Lower leg skin (tissue), 3 donors: ENCODE measurements around the gene PROSER2.

Experiments
- POLR2A ChIP-seq, 2 donors: fragments of 450-650 bp; IDR thresholded peaks; one replicate each; pipeline ENCODE4 v1.6.1; 2016 to 2017; ENCODE audit warnings: antibody characterized with exemption in 2 of 2, mild to moderate bottlenecking in 1 of 2, moderate library complexity in 1 of 2
- TF ChIP-seq, protein P1 (sequence below), 3 donors: fragments of 450-650 bp; IDR thresholded peaks; one replicate each; pipeline ENCODE4 v1.5.1; 2016; ENCODE audit warnings: antibody characterized with exemption in 3 of 3, mild to moderate bottlenecking in 3 of 3, moderate library complexity in 2 of 3

DNA sequence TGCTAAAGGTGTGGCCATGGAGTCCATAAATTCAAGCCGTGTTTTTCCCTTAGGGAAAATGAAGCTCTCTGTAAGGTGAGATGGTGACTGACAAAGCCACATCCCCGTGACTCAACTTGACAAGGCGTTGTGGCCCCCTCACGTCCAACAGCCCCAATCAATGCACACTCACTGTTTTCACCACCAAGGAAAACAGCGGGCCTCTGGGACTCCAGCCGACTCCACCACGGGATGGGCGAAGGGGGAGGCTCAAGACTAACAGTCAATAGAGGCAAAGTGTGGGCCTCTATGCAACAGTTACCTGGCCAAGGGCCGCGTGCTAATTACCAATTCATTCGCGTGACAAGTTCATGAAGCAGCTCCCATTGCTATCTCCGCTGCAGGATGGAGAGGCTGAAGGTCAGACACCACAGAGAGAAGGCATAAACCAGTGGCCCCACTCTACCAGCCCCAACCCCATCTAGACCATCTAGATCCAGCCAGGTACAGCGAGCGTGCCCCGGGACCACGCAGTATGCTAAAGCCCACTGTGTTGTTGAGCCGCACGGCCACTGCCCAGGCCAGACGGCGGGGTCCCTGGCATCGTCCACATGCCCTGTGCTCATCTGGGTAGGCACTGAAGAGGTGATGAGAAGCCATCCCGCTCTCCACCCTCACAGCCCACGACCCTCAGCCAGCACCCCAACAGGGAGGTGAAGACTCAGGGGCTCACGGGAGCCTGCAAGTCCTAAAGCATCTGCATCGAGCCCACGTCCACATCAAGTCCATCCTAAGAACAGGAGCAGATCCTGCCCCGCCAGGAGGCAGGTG lies 76.1 kb downstream of the PROSER2 start:
- TF ChIP-seq POLR2A (IDR thresholded peaks at IDR 0.05), result no peak
- TF ChIP-seq, protein P1, sequence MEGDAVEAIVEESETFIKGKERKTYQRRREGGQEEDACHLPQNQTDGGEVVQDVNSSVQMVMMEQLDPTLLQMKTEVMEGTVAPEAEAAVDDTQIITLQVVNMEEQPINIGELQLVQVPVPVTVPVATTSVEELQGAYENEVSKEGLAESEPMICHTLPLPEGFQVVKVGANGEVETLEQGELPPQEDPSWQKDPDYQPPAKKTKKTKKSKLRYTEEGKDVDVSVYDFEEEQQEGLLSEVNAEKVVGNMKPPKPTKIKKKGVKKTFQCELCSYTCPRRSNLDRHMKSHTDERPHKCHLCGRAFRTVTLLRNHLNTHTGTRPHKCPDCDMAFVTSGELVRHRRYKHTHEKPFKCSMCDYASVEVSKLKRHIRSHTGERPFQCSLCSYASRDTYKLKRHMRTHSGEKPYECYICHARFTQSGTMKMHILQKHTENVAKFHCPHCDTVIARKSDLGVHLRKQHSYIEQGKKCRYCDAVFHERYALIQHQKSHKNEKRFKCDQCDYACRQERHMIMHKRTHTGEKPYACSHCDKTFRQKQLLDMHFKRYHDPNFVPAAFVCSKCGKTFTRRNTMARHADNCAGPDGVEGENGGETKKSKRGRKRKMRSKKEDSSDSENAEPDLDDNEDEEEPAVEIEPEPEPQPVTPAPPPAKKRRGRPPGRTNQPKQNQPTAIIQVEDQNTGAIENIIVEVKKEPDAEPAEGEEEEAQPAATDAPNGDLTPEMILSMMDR (IDR thresholded peaks at IDR 0.05), result no peak
